HEK293 (cell line): ENCODE data around the gene DENND1C.

Experiments used
- CTCF ChIA-PET: fragments of 350-600 bp; formaldehyde crosslinking; extraction: SDS; loops from one replicate; lab custom pipeline; 2021; ENCODE audit warnings: antibody characterized with exemption; lab: Yijun Ruan, JAX
- POLR2A ChIA-PET: fragments of 300-600 bp; formaldehyde crosslinking; extraction: SDS; loops from one replicate; lab custom pipeline; 2020; ENCODE audit warnings: antibody characterized with exemption, inconsistent platforms; lab: Yijun Ruan, JAX
- H3K27ac ChIP-seq: fragments of 200-500 bp; sonication (Bioruptor generic); 2 replicates; pipeline ENCODE4 v1.5.1; 2014; ENCODE audit warnings: low read depth, low read length, control low read depth, inconsistent platforms; ENCODE audit errors: extremely low read depth
- H3K36me3 ChIP-seq, 2 experiments: fragments of 200-500 bp in 1 of 2; sonication (Bioruptor generic) in 1 of 2; 1 replicate in 1 of 2; 2 replicates in 1 of 2; pipeline ENCODE4 v1.5.1; 2014 to 2017; ENCODE audit warnings: inconsistent platforms in 2 of 2, low read length in 2 of 2; ENCODE audit not compliant: control insufficient read depth in 2 of 2, insufficient read depth in 1 of 2
- H3K4me1 ChIP-seq: fragments of 200-500 bp; sonication (Bioruptor generic); 2 replicates; pipeline ENCODE4 v1.5.1; 2014; ENCODE audit warnings: mild to moderate bottlenecking, low read length, inconsistent platforms; ENCODE audit not compliant: control insufficient read depth, insufficient read depth
- H3K4me3 ChIP-seq: 2 replicates; pipeline ENCODE4 v1.5.1; 2011; ENCODE audit warnings: low read depth, mild to moderate bottlenecking, control low read depth, low read length, moderate library complexity
- H3K9me3 ChIP-seq: fragments of 200-500 bp; sonication (Bioruptor generic); 2 replicates; pipeline ENCODE4 v1.5.1; 2014; ENCODE audit warnings: low read depth, low read length, inconsistent platforms; ENCODE audit not compliant: control insufficient read depth, insufficient read depth
- GLIS1 ChIP-seq: fragments of 450-650 bp; formaldehyde crosslinking; IDR thresholded peaks from 2 replicates; pipeline ENCODE4 v1.5.1; 2016; ENCODE audit warnings: missing biosample characterization, missing genetic modification characterization
- HOXC10 ChIP-seq: sonication (generic); formaldehyde crosslinking; IDR thresholded peaks from 2 replicates; pipeline ENCODE4 v1.8.1; 2023; ENCODE audit warnings: mild to moderate bottlenecking, missing genetic modification reagents
- SP2 ChIP-seq: fragments of 450-650 bp; formaldehyde crosslinking; IDR thresholded peaks from 2 replicates; pipeline ENCODE4 v1.5.1; 2016; ENCODE audit warnings: missing biosample characterization, missing genetic modification characterization
- TSHZ1 ChIP-seq: fragments of 450-650 bp; formaldehyde crosslinking; IDR thresholded peaks from 2 replicates; pipeline ENCODE4 v1.5.1; 2016; ENCODE audit warnings: missing biosample characterization, missing genetic modification characterization, borderline replicate concordance
- ZFHX2 ChIP-seq: fragments of 450-650 bp; formaldehyde crosslinking; conservative IDR thresholded peaks from 2 replicates; pipeline ENCODE4 v1.5.1; 2016; ENCODE audit warnings: missing biosample characterization, missing genetic modification characterization
- ZIC2 ChIP-seq: fragments of 450-650 bp; formaldehyde crosslinking; IDR thresholded peaks from 2 replicates; pipeline ENCODE4 v1.5.1; 2016; ENCODE audit warnings: missing biosample characterization, missing genetic modification characterization
- ZNF121 ChIP-seq: fragments of 450-650 bp; formaldehyde crosslinking; IDR thresholded peaks from 2 replicates; pipeline ENCODE4 v1.5.1; 2016; ENCODE audit warnings: missing biosample characterization, missing genetic modification characterization
- ZNF133 ChIP-seq: fragments of 450-650 bp; formaldehyde crosslinking; IDR thresholded peaks from 2 replicates; pipeline ENCODE4 v1.5.1; 2016; ENCODE audit warnings: missing biosample characterization, missing genetic modification characterization
- ZNF157 ChIP-seq: fragments of 450-650 bp; formaldehyde crosslinking; IDR thresholded peaks from 2 replicates; pipeline ENCODE4 v1.5.1; 2016; ENCODE audit warnings: missing biosample characterization, missing genetic modification characterization
- ZNF280D ChIP-seq: fragments of 450-650 bp; formaldehyde crosslinking; IDR thresholded peaks from 2 replicates; pipeline ENCODE4 v1.5.1; 2016; ENCODE audit warnings: missing biosample characterization, missing genetic modification characterization
- ZNF366 ChIP-seq: fragments of 450-650 bp; formaldehyde crosslinking; conservative IDR thresholded peaks from 2 replicates; pipeline ENCODE4 v1.5.1; 2016; ENCODE audit warnings: missing biosample characterization, missing genetic modification characterization
- ZNF404 ChIP-seq: fragments of 450-650 bp; formaldehyde crosslinking; IDR thresholded peaks from 2 replicates; pipeline ENCODE4 v1.5.1; 2017; ENCODE audit warnings: missing biosample characterization, missing genetic modification characterization
- ZNF433 ChIP-seq: fragments of 450-650 bp; formaldehyde crosslinking; IDR thresholded peaks from 2 replicates; pipeline ENCODE4 v1.5.1; 2016; ENCODE audit warnings: missing biosample characterization, missing genetic modification characterization, low read depth
- ZNF48 ChIP-seq: fragments of 450-650 bp; formaldehyde crosslinking; IDR thresholded peaks from 2 replicates; pipeline ENCODE4 v1.5.1; 2016; ENCODE audit warnings: missing biosample characterization, missing genetic modification characterization
- ZNF555 ChIP-seq: fragments of 450-650 bp; formaldehyde crosslinking; conservative IDR thresholded peaks from 2 replicates; pipeline ENCODE4 v1.5.1; 2017; ENCODE audit warnings: missing biosample characterization, mild to moderate bottlenecking, missing genetic modification characterization, inconsistent platforms
- ZNF580 ChIP-seq: fragments of 450-650 bp; formaldehyde crosslinking; IDR thresholded peaks from 2 replicates; pipeline ENCODE4 v1.5.1; 2016; ENCODE audit warnings: missing biosample characterization, missing genetic modification characterization
- ZNF626 ChIP-seq: fragments of 450-650 bp; sonication (Bioruptor Pico); formaldehyde crosslinking; IDR thresholded peaks from 2 replicates; pipeline ENCODE4 v1.5.1; 2018; ENCODE audit warnings: missing biosample characterization, missing genetic modification characterization, inconsistent platforms
- ZNF843 ChIP-seq: fragments of 450-650 bp; formaldehyde crosslinking; IDR thresholded peaks from 2 replicates; pipeline ENCODE4 v1.5.1; 2016; ENCODE audit warnings: missing biosample characterization, missing genetic modification characterization
- ZSCAN18 ChIP-seq: fragments of 450-650 bp; formaldehyde crosslinking; IDR thresholded peaks from 2 replicates; pipeline ENCODE4 v1.5.1; 2016; ENCODE audit warnings: missing biosample characterization, missing genetic modification characterization

Gene DENND1C

GRCh38 chr19:6455924-6456323, 25.7 kb downstream of the DENND1C start:
- Histone ChIP-seq H3K36me3 (peaks cover 0 to 60% of the 10 kb centered on the region in 2 experiments; a peak in 2 of 3 replicates), H3K27ac (no peak overlapping the region), H3K9me3 (no peaks in the 10 kb centered on the region), H3K4me1 (no peaks in the 10 kb centered on the region), H3K4me3 (no peak overlapping the region)
- POLR2A ChIA-PET = no interaction called here
- no peak for TF ChIP-seq HOXC10
- 0 out of 2 replicates have a peak, but pooled peaks have one; percentile 17 for TF ChIP-seq ZFHX2
- CTCF ChIA-PET = no interaction called here

- TF ChIP-seq ZNF404 = no peak
- no peak for TF ChIP-seq ZNF121 (tag by site-specific recombination)
- TF ChIP-seq ZNF157 (tag by site-specific recombination) = peak; percentile 50; the same call in 1 of the 2 replicates
- Histone ChIP-seq H3K4me1 (no peaks in the 10 kb centered on the region), H3K9me3 (no peaks in the 10 kb centered on the region), H3K36me3 (peaks cover 0 to 65% of the 10 kb centered on the region in 2 experiments; a peak in 2 of 3 replicates), H3K27ac (no peak overlapping the region), H3K4me3 (no peak overlapping the region)
- POLR2A ChIA-PET = no interaction called here
- CTCF ChIA-PET = interaction anchor here (0.6 kb wide), 1 partner anchor 67 kb away, joined by 3 read pairs; no protein-coding TSS in a partner anchor
Observed at GRCh38 chr19:6453951-6454565, 27.5 kb downstream of the DENND1C start.

GRCh38 chr19:6452899-6453298, 28.7 kb downstream of the DENND1C start:
- H3K4me3 ChIP-seq = no peak overlapping the region
- TF ChIP-seq ZNF280D = peak; percentile 80; the same call in 1 of the 2 replicates
- 0 out of 2 replicates have a peak, but pooled peaks have one; percentile 20 for TF ChIP-seq ZNF580 (tag by site-specific recombination)
- TF ChIP-seq ZNF121 (tag by site-specific recombination) = 0 out of 2 replicates have a peak, but pooled peaks have one; percentile 27
- no peak for TF ChIP-seq ZNF133
- TF ChIP-seq, all 188 proteins: peak for 3
- ChIA-PET CTCF (interaction anchor here (0.6 kb wide), 2 partner anchors 42 to 126 kb away, joined by 3 read pairs; no protein-coding TSS in a partner anchor), POLR2A (no interaction called here)
- Histone ChIP-seq H3K36me3 (peaks cover 0 to 65% of the 10 kb centered on the region in 2 experiments; a peak in 2 of 3 replicates), H3K27ac (no peak overlapping the region), H3K9me3 (no peaks in the 10 kb centered on the region), H3K4me1 (no peaks in the 10 kb centered on the region)

- Histone ChIP-seq H3K36me3 (peaks cover 0 to 62% of the 10 kb centered on the region in 2 experiments; a peak in 2 of 3 replicates), H3K27ac (no peak overlapping the region), H3K9me3 (no peaks in the 10 kb centered on the region), H3K4me1 (no peaks in the 10 kb centered on the region), H3K4me3 (no peak overlapping the region)
- CTCF ChIA-PET = no interaction called here
- POLR2A ChIA-PET = interaction anchor here (0.6 kb wide), 1 partner anchor 201 kb away, joined by 3 read pairs; no protein-coding TSS in a partner anchor
- TF ChIP-seq GLIS1 (tag by site-specific recombination) = no peak
- no peak for TF ChIP-seq ZNF366 (tag by site-specific recombination)
- TF ChIP-seq ZNF843 (tag by site-specific recombination) = no peak
- no peak for TF ChIP-seq ZNF433 (tag by site-specific recombination)
- no peak for TF ChIP-seq TSHZ1 (tag by site-specific recombination)
- TF ChIP-seq ZIC2 (tag by site-specific recombination) = no peak
- no peak for TF ChIP-seq ZNF626 (tag by site-specific recombination)
- TF ChIP-seq ZSCAN18 (tag by site-specific recombination) = no peak
- no peak for TF ChIP-seq SP2 (tag by site-specific recombination)
- TF ChIP-seq ZNF555 (tag by site-specific recombination) = no peak
- no peak for TF ChIP-seq ZNF48 (tag by site-specific recombination)
Observed at GRCh38 chr19:6452223-6452614, 29.4 kb downstream of the DENND1C start.
